ENCODE results near the gene ARHGAP24.

ARHGAP24 gene

GRCh38 chr4:85778632-85779131, 303.7 kb downstream of the ARHGAP24 start:
- no peak for DNase-seq (ENCODE audit: low read depth)

- DNase-seq (ENCODE audit: low read depth) = no peak
These were observed 304.2 kb downstream of the ARHGAP24 start for GRCh38 chr4:85779165-85779564.

- no peak for DNase-seq (ENCODE audit: low read depth)
These were observed 305.7 kb downstream of the ARHGAP24 start for GRCh38 chr4:85780664-85781063.

- DNase-seq (ENCODE audit: low read depth) = no peak
These were observed 308.5 kb downstream of the ARHGAP24 start for GRCh38 chr4:85783483-85783882.

GRCh38 chr4:85783900-85784299, 308.9 kb downstream of the ARHGAP24 start:
- no peak for DNase-seq (ENCODE audit: low read depth)

GRCh38 chr4:85784348-85784747, 309.4 kb downstream of the ARHGAP24 start:
- DNase-seq (ENCODE audit: low read depth) = no peak

GRCh38 chr4:85784947-85785346, 310.0 kb downstream of the ARHGAP24 start:
- no peak for DNase-seq (ENCODE audit: low read depth)

GRCh38 chr4:85787133-85787532, 312.2 kb downstream of the ARHGAP24 start:
- no peak for DNase-seq (ENCODE audit: low read depth)

- no peak for DNase-seq (ENCODE audit: low read depth)
These were observed 313.7 kb downstream of the ARHGAP24 start for GRCh38 chr4:85788604-85789003.

GRCh38 chr4:85789241-85789640, 314.3 kb downstream of the ARHGAP24 start:
- no peak for DNase-seq (ENCODE audit: low read depth)

- no peak for DNase-seq (ENCODE audit: low read depth)
These were observed 315.6 kb downstream of the ARHGAP24 start for GRCh38 chr4:85790582-85790981.

GRCh38 chr4:85792376-85793232, 317.7 kb downstream of the ARHGAP24 start:
- no peak for DNase-seq (ENCODE audit: low read depth)

GRCh38 chr4:85793233-85793585, 318.3 kb downstream of the ARHGAP24 start:
- no peak for DNase-seq (ENCODE audit: low read depth)

- DNase-seq (ENCODE audit: low read depth) = no peak
These were observed 323.2 kb downstream of the ARHGAP24 start for GRCh38 chr4:85798012-85798770.

GRCh38 chr4:85803856-85804255, 328.9 kb downstream of the ARHGAP24 start:
- DNase-seq (ENCODE audit: low read depth) = no peak

GRCh38 chr4:85805891-85806290, 330.9 kb downstream of the ARHGAP24 start:
- no peak for DNase-seq (ENCODE audit: low read depth)

GRCh38 chr4:85806334-85806733, 331.4 kb downstream of the ARHGAP24 start:
- no peak for DNase-seq (ENCODE audit: low read depth)

GRCh38 chr4:85807247-85807950, 332.4 kb downstream of the ARHGAP24 start:
- no peak for DNase-seq (ENCODE audit: low read depth)

GRCh38 chr4:85808104-85808503, 333.2 kb downstream of the ARHGAP24 start:
- DNase-seq (ENCODE audit: low read depth) = no peak

GRCh38 chr4:85808864-85809263, 333.9 kb downstream of the ARHGAP24 start:
- DNase-seq (ENCODE audit: low read depth) = no peak

- no peak for DNase-seq (ENCODE audit: low read depth)
These were observed 337.8 kb downstream of the ARHGAP24 start for GRCh38 chr4:85812776-85813175.

- no peak for DNase-seq (ENCODE audit: low read depth)
These were observed 341.0 kb downstream of the ARHGAP24 start for GRCh38 chr4:85815796-85816459.
